A549 (cell line): ENCODE measurements around the gene PIK3R4. TPM values are rescaled to one million over a fixed set of nuclear protein-coding genes. Genes with fewer than 3 reads are reported as not detected.

Source experiments
- ATAC-seq, 2 experiments: fragments of 200-7000 bp in 1 of 2; fragments of >200 bp in 1 of 2; cut with Nextera tagmentation in 1 of 2; cut with Tn5 transposase in 1 of 2; 3 replicates each; pipeline versions ENCODE4 v1.8.0 to v1.9.1; 2018 to 2020; ENCODE audit warnings: mild to moderate bottlenecking in 1 of 2, moderate library complexity in 1 of 2
- CTCF ChIA-PET: fragments of 300-600 bp; sonication (Branson Sonifier 250); formaldehyde crosslinking; extraction: SDS; loops from one replicate; lab custom pipeline; 2021; ENCODE audit warnings: antibody characterized with exemption, inconsistent platforms; lab: Yijun Ruan, JAX
- POLR2A ChIA-PET: fragments of 350-600 bp; formaldehyde crosslinking; extraction: SDS; loops from one replicate; lab custom pipeline; 2021; ENCODE audit warnings: antibody characterized with exemption, inconsistent platforms; lab: Yijun Ruan, JAX
- DNase-seq, 2 experiments: peaks; one replicate each; pipeline versions ENCODE4 v3.0.0 to v3.0.0-alpha.2; 2011 to 2016; ENCODE audit warnings: low read depth in 1 of 2, low spot score in 1 of 2
- FAIRE-seq: peaks from 2 replicates; lab custom pipeline; 2011; peaks lifted over from hg19 to GRCh38; lab: Jason Lieb, UNC
- H3K27ac ChIP-seq, 2 experiments: fragments of >200 bp; sonication (Bioruptor Twin); formaldehyde crosslinking; 3 replicates each; pipeline ENCODE4 v1.5.1; 2016 to 2017
- H3K4me1 ChIP-seq: fragments of >200 bp; sonication (Bioruptor Twin); formaldehyde crosslinking; 3 replicates; pipeline ENCODE4 v1.6.1; 2016
- H3K4me2 ChIP-seq: fragments of >200 bp; sonication (Bioruptor Twin); formaldehyde crosslinking; 3 replicates; pipeline ENCODE4 v1.6.1; 2016
- H3K4me3 ChIP-seq: fragments of >200 bp; sonication (Bioruptor Twin); formaldehyde crosslinking; 3 replicates; pipeline ENCODE4 v1.5.1; 2016
- H3K9me3 ChIP-seq: fragments of >200 bp; sonication (Bioruptor Twin); formaldehyde crosslinking; 3 replicates; pipeline ENCODE4 v1.6.1; 2016
- CBX8 ChIP-seq: fragments of 200-600 bp; sonication (generic); IDR thresholded peaks from 2 replicates; pipeline ENCODE4 v1.6.1; 2016
- CHD2 ChIP-seq: fragments of 150-350 bp; IDR thresholded peaks from 2 replicates; pipeline ENCODE4 v1.6.1; 2014; ENCODE audit warnings: low read length; ENCODE audit not compliant: partially characterized antibody
- CHD4 ChIP-seq: fragments of 200-600 bp; sonication (generic); IDR thresholded peaks from 2 replicates; pipeline ENCODE4 v1.6.1; 2016; ENCODE audit warnings: antibody characterized with exemption, mild to moderate bottlenecking, borderline replicate concordance
- EP300 ChIP-seq, 2 experiments: fragments of >200 bp; sonication (Bioruptor Twin); formaldehyde crosslinking; IDR thresholded peaks; 2 replicates in 1 of 2; 3 replicates in 1 of 2; pipeline ENCODE4 v1.6.1; 2016 to 2017
- ESRRA ChIP-seq: fragments of 150-350 bp; IDR thresholded peaks from 2 replicates; pipeline ENCODE4 v1.6.1; 2014; ENCODE audit warnings: mild to moderate bottlenecking, low read length, borderline replicate concordance
- FOSB ChIP-seq: fragments of 250-450 bp; sonication (Bioruptor Pico); IDR thresholded peaks from 2 replicates; pipeline ENCODE4 v1.5.0; 2020; ENCODE audit warnings: mild to moderate bottlenecking, moderate library complexity
- FOSL2 ChIP-seq, 2 experiments: fragments of 450-650 bp in 1 of 2; fragments of >200 bp in 1 of 2; sonication (Bioruptor Twin) in 1 of 2; formaldehyde crosslinking; IDR thresholded peaks; 2 replicates each; pipeline versions ENCODE4 v1.5.0 to v1.6.1; 2016 to 2020; ENCODE audit warnings: mild to moderate bottlenecking in 1 of 2, moderate library complexity in 1 of 2
- HEYL ChIP-seq: fragments of 250-450 bp; sonication (Bioruptor Pico); IDR thresholded peaks from 2 replicates; pipeline ENCODE4 v1.8.0; 2021; ENCODE audit warnings: mild to moderate bottlenecking, moderate library complexity
- HMGXB4 ChIP-seq: fragments of 250-450 bp; sonication (Bioruptor Pico); IDR thresholded peaks from 2 replicates; pipeline ENCODE4 v1.5.0; 2021; ENCODE audit warnings: mild to moderate bottlenecking, moderate library complexity, borderline replicate concordance
- MAFK ChIP-seq: fragments of 450-650 bp; IDR thresholded peaks from 2 replicates; pipeline ENCODE4 v1.6.1; 2014; ENCODE audit not compliant: partially characterized antibody
- MYC ChIP-seq: IDR thresholded peaks from 2 replicates; pipeline ENCODE4 v1.6.1; 2012; ENCODE audit warnings: mild to moderate bottlenecking, inconsistent platforms, low read length, improper control_type of control experiment, borderline replicate concordance
- POLR2A ChIP-seq: IDR thresholded peaks from 2 replicates; pipeline ENCODE4 v1.6.1; 2012; ENCODE audit warnings: mild to moderate bottlenecking, low read length
- POLR2AphosphoS2 ChIP-seq: conservative IDR thresholded peaks from 2 replicates; pipeline ENCODE4 v1.6.1; 2012; ENCODE audit warnings: low read length, improper control_type of control experiment, inconsistent platforms
- RARB ChIP-seq: fragments of 250-450 bp; sonication (Bioruptor Pico); IDR thresholded peaks from 2 replicates; pipeline ENCODE4 v1.8.0; 2021; ENCODE audit warnings: mild to moderate bottlenecking, moderate library complexity
- RCOR1 ChIP-seq: fragments of 150-350 bp; IDR thresholded peaks from 2 replicates; pipeline ENCODE4 v1.6.1; 2014; ENCODE audit warnings: antibody characterized with exemption, low read length, low read depth
- RFX5 ChIP-seq: fragments of 450-650 bp; IDR thresholded peaks from 2 replicates; pipeline ENCODE4 v1.7.1; 2014; ENCODE audit warnings: antibody characterized with exemption, mild to moderate bottlenecking, moderate library complexity
- SREBF2 ChIP-seq: fragments of 450-650 bp; IDR thresholded peaks from 2 replicates; pipeline ENCODE4 v1.6.1; 2014; ENCODE audit warnings: mild to moderate bottlenecking, moderate library complexity
- TFCP2L1 ChIP-seq: fragments of 250-450 bp; sonication (Bioruptor Pico); IDR thresholded peaks from 2 replicates; pipeline ENCODE4 v1.5.0; 2021; ENCODE audit warnings: mild to moderate bottlenecking
- ZC3H11A ChIP-seq: fragments of 450-650 bp; IDR thresholded peaks from 2 replicates; pipeline ENCODE4 v1.6.1; 2014; ENCODE audit warnings: antibody characterized with exemption, mild to moderate bottlenecking
- WGBS: methylation state at CpG from one replicate; pipeline ENCODE4 v1.1.6; 2017; ENCODE audit errors: missing lambda C conversion rate; 5-methylcytosine and 5-hydroxymethylcytosine counted together
- polyA plus RNA-seq, 4 experiments: library from polyadenylated mRNA; depleted of rRNA in 3 of 4; stranded (reverse); fragments of >200 nt; fragmentation: RNase III in 1 of 4; extraction: RNeasy Plus Mini Kit Qiagen cat#74134 plus additional on column Dnase treatment in 1 of 4; gene quantifications; 2 replicates in 3 of 4; 3 replicates in 1 of 4; pipeline ENCODE4 v1.2.3, GENCODE V29; 2011 to 2017

Gene PIK3R4
- polyA plus RNA-seq, 2 of the 4 experiments (the other 2 are of a cell fraction): 18.2 to 27.8 TPM

DNA sequence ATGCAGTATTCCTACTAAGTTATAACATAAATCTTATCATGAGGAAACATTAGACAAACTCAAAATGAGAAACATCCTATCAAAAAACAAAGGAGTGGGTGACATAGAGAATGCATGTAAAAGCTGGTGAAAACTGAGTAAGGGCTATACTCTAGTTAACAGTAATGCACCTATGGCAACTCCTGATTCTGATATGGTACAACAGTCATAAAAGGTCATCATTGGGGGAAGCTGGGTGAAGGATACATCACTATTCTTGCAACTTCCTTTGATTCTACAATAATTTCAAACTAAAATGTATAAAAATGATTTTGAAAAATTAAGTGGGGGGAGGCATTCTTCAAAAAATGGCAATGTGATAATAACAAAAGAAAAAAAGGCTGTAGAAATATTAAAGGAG, 6.8 kb downstream of the PIK3R4 start:
- no peak for FAIRE-seq
- CTCF ChIA-PET: no interaction called here
- no peak for DNase-seq
- peaks cover 10% of the 10 kb centered on the region; the same call in 1 of the 3 replicates for H3K4me1 ChIP-seq
- H3K27ac ChIP-seq: no peak overlapping the region
- no peak for TF ChIP-seq CBX8
- TF ChIP-seq, all 56 proteins: peak for 0
- Histone ChIP-seq H3K4me3 (no peak overlapping the region), H3K9me3 (no peaks in the 10 kb centered on the region), H3K4me2 (no peak overlapping the region)
- POLR2A ChIA-PET: no interaction called here
- no peak for ATAC-seq

DNA sequence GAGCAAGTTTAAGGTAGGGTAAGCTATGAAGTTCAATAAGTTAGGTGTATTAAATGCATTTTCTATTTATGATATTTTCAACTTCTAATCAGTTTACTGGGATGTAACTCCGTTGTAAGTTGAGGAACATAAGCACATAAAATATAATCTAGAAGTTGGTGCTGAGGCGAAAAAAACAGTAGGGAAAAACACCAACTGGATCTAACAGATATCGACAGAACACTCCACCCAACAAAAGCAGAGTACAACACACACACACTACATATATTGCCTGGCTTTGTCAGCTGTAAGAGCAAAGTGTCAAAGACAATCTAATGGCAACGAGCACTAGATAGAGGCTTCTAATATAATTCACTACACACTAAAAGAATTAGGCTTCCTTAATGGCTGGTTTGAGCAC, 8.4 kb downstream of the PIK3R4 start:
- CTCF ChIA-PET: no interaction called here

DNA sequence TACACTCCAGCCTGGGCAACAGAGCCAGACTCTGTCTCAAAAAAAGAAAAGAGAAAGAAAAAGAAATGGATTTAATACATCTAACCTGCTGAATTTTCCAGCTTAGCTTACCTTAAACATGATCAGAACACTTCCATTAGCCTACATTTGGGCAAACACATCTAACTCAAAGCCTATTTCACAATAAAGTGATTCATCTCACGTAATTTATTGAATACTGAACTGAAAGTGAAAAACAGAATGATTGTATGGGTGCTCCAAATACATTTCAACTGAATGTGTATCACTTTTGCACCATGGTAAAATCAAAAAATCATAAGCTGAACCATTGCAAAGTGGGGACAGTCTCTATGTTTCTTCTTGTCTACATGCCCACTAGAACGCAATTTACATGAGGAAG, 9.0 kb downstream of the PIK3R4 start:
- TF ChIP-seq CBX8 (no peak), HEYL (CRISPR knock-in tag) (no peak), FOSL2 (IDR thresholded peaks at IDR 0.05) (no peak), FOSL2 (CRISPR knock-in tag; IDR thresholded peaks at IDR 0.05) (no peak), RARB (CRISPR knock-in tag) (no peak), CHD4 (no peak), CHD2 (no peak), RCOR1 (no peak), EP300 (IDR thresholded peaks at IDR 0.05) (no peak), MAFK (no peak), SREBF2 (no peak)
- Histone ChIP-seq H3K9me3 (no peaks in the 10 kb centered on the region), H3K4me3 (no peak overlapping the region), H3K4me1 (no peaks in the 10 kb centered on the region), H3K4me2 (no peak overlapping the region), H3K27ac (no peak overlapping the region)
- ChIA-PET POLR2A (no interaction called here), CTCF (no interaction called here)
- FAIRE-seq (no peak), DNase-seq (no peak), ATAC-seq (no peak)
- 92% methylated on average over 2 of the region's 2 CpGs for WGBS

More for the DNA sequence above, 8.4 kb downstream of the PIK3R4 start:
- FAIRE-seq (no peak), ATAC-seq (no peak), DNase-seq (no peak)
- POLR2A ChIA-PET: no interaction called here
- Histone ChIP-seq H3K27ac (no peak overlapping the region), H3K4me2 (no peak overlapping the region), H3K4me1 (no peaks in the 10 kb centered on the region), H3K4me3 (no peak overlapping the region), H3K9me3 (no peaks in the 10 kb centered on the region)
- no peak for TF ChIP-seq TFCP2L1
- WGBS: 88% methylated on average over 4 of the region's 4 CpGs

GRCh38 chr3:130733236-130733875, 13.3 kb downstream of the PIK3R4 start:
- Histone ChIP-seq H3K27ac (no peak overlapping the region), H3K4me2 (no peak overlapping the region), H3K4me1 (no peaks in the 10 kb centered on the region), H3K9me3 (no peaks in the 10 kb centered on the region), H3K4me3 (no peak overlapping the region)
- ATAC-seq (no peak), DNase-seq (no peak), FAIRE-seq (no peak)
- POLR2A ChIA-PET: no interaction called here
- CTCF ChIA-PET: no interaction called here
- TF ChIP-seq POLR2A (no peak), MYC (no peak), HMGXB4 (CRISPR knock-in tag) (no peak), ESRRA (no peak)
- WGBS: 77% methylated on average over 8 of the region's 8 CpGs

DNA sequence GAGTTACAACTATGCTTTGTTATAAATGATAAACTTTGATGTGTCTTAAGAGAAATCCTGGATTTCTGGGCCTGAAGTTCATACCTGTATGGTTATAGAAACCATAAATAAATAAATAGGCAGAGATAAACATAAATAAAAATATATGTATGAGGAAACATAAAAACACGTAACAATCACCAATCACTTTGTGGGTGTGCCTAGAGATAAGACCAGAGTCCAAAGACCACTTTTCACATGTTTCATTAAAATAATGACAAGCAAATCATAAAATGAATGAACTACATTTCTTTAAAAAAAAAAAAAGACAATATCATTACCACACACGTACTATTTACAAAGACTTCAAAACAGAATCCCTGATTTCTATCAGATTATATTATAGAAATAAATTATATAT, 14.1 kb downstream of the PIK3R4 start:
- TF ChIP-seq MAFK (no peak), TFCP2L1 (no peak), RARB (CRISPR knock-in tag) (no peak), HEYL (CRISPR knock-in tag) (no peak), EP300 (IDR thresholded peaks at IDR 0.05) (no peak), POLR2AphosphoS2 (no peak), FOSB (CRISPR knock-in tag) (no peak), RFX5 (no peak), ZC3H11A (no peak)
- TF ChIP-seq, all 56 proteins: peak for 0
- WGBS: 84% methylated on average over 2 of the region's 2 CpGs

More for the DNA sequence above, 14.1 kb downstream of the PIK3R4 start:
- Histone ChIP-seq H3K4me1 (no peaks in the 10 kb centered on the region), H3K9me3 (no peaks in the 10 kb centered on the region), H3K4me3 (no peak overlapping the region), H3K27ac (no peak overlapping the region), H3K4me2 (no peak overlapping the region)
- DNase-seq: no peak
- POLR2A ChIA-PET: no interaction called here
- FAIRE-seq: no peak
- CTCF ChIA-PET: no interaction called here
- no peak for ATAC-seq
